ENCODE data around the gene NT5C1B.

The NT5C1B gene

GRCh38 chr2:18630941-18631340, 41.6 kb upstream of the NT5C1B start:
- ATAC-seq = no peak
- TF ChIP-seq TCF4 (CRISPR knock-in tag; IDR thresholded peaks at IDR 0.05; ENCODE audit: borderline replicate concordance) (no peak), TOX (CRISPR knock-in tag; IDR thresholded peaks at IDR 0.05; ENCODE audit: borderline replicate concordance) (no peak), GLIS3 (CRISPR knock-in tag; IDR thresholded peaks at IDR 0.05) (no peak), ZFP3 (CRISPR knock-in tag; IDR thresholded peaks at IDR 0.05) (no peak), RARB (CRISPR knock-in tag; IDR thresholded peaks at IDR 0.05) (no peak), OSR1 (CRISPR knock-in tag; IDR thresholded peaks at IDR 0.05) (no peak), ISL1 (CRISPR knock-in tag; IDR thresholded peaks at IDR 0.05) (no peak), ZFP30 (CRISPR knock-in tag; IDR thresholded peaks at IDR 0.05) (no peak), SNAI2 (CRISPR knock-in tag; IDR thresholded peaks at IDR 0.05) (no peak), ZNF70 (CRISPR knock-in tag; IDR thresholded peaks at IDR 0.05) (no peak), CSRNP3 (CRISPR knock-in tag; IDR thresholded peaks at IDR 0.05) (no peak), BACH2 (CRISPR knock-in tag; IDR thresholded peaks at IDR 0.05; ENCODE audit: borderline replicate concordance) (no peak), ARNTL (CRISPR knock-in tag; IDR thresholded peaks at IDR 0.05; ENCODE audit: borderline replicate concordance, low read depth) (no peak), ZNF565 (CRISPR knock-in tag; conservative IDR thresholded peaks at IDR 0.05; ENCODE audit: low read depth) (no peak), PPARA (CRISPR knock-in tag; IDR thresholded peaks at IDR 0.05; ENCODE audit: borderline replicate concordance) (no peak), ESRRG (CRISPR knock-in tag; IDR thresholded peaks at IDR 0.05) (no peak)
- TF ChIP-seq, protein P1, sequence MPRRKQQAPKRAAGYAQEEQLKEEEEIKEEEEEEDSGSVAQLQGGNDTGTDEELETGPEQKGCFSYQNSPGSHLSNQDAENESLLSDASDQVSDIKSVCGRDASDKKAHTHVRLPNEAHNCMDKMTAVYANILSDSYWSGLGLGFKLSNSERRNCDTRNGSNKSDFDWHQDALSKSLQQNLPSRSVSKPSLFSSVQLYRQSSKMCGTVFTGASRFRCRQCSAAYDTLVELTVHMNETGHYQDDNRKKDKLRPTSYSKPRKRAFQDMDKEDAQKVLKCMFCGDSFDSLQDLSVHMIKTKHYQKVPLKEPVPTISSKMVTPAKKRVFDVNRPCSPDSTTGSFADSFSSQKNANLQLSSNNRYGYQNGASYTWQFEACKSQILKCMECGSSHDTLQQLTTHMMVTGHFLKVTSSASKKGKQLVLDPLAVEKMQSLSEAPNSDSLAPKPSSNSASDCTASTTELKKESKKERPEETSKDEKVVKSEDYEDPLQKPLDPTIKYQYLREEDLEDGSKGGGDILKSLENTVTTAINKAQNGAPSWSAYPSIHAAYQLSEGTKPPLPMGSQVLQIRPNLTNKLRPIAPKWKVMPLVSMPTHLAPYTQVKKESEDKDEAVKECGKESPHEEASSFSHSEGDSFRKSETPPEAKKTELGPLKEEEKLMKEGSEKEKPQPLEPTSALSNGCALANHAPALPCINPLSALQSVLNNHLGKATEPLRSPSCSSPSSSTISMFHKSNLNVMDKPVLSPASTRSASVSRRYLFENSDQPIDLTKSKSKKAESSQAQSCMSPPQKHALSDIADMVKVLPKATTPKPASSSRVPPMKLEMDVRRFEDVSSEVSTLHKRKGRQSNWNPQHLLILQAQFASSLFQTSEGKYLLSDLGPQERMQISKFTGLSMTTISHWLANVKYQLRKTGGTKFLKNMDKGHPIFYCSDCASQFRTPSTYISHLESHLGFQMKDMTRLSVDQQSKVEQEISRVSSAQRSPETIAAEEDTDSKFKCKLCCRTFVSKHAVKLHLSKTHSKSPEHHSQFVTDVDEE (CRISPR knock-in tag; IDR thresholded peaks at IDR 0.05) = no peak
- TF ChIP-seq, protein P2, sequence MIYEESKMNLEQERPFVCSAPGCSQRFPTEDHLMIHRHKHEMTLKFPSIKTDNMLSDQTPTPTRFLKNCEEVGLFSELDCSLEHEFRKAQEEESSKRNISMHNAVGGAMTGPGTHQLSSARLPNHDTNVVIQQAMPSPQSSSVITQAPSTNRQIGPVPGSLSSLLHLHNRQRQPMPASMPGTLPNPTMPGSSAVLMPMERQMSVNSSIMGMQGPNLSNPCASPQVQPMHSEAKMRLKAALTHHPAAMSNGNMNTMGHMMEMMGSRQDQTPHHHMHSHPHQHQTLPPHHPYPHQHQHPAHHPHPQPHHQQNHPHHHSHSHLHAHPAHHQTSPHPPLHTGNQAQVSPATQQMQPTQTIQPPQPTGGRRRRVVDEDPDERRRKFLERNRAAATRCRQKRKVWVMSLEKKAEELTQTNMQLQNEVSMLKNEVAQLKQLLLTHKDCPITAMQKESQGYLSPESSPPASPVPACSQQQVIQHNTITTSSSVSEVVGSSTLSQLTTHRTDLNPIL (CRISPR knock-in tag; IDR thresholded peaks at IDR 0.05; ENCODE audit: low read depth) = no peak
- TF ChIP-seq, protein P3, sequence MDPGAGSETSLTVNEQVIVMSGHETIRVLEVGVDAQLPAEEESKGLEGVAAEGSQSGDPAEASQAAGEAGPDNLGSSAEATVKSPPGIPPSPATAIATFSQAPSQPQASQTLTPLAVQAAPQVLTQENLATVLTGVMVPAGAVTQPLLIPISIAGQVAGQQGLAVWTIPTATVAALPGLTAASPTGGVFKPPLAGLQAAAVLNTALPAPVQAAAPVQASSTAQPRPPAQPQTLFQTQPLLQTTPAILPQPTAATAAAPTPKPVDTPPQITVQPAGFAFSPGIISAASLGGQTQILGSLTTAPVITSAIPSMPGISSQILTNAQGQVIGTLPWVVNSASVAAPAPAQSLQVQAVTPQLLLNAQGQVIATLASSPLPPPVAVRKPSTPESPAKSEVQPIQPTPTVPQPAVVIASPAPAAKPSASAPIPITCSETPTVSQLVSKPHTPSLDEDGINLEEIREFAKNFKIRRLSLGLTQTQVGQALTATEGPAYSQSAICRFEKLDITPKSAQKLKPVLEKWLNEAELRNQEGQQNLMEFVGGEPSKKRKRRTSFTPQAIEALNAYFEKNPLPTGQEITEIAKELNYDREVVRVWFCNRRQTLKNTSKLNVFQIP (CRISPR knock-in tag; IDR thresholded peaks at IDR 0.05; ENCODE audit: borderline replicate concordance, low read depth) = no peak
- TF ChIP-seq, protein P4, sequence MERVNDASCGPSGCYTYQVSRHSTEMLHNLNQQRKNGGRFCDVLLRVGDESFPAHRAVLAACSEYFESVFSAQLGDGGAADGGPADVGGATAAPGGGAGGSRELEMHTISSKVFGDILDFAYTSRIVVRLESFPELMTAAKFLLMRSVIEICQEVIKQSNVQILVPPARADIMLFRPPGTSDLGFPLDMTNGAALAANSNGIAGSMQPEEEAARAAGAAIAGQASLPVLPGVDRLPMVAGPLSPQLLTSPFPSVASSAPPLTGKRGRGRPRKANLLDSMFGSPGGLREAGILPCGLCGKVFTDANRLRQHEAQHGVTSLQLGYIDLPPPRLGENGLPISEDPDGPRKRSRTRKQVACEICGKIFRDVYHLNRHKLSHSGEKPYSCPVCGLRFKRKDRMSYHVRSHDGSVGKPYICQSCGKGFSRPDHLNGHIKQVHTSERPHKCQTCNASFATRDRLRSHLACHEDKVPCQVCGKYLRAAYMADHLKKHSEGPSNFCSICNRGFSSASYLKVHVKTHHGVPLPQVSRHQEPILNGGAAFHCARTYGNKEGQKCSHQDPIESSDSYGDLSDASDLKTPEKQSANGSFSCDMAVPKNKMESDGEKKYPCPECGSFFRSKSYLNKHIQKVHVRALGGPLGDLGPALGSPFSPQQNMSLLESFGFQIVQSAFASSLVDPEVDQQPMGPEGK (CRISPR knock-in tag; IDR thresholded peaks at IDR 0.05; ENCODE audit: borderline replicate concordance) = no peak

- ATAC-seq = no peak; the same call in 1 of the 3 replicates
- TF ChIP-seq RARB (CRISPR knock-in tag; IDR thresholded peaks at IDR 0.05) (no peak), CSDC2 (CRISPR knock-in tag; IDR thresholded peaks at IDR 0.05) (no peak), ESRRG (CRISPR knock-in tag; IDR thresholded peaks at IDR 0.05) (no peak), ISL1 (CRISPR knock-in tag; IDR thresholded peaks at IDR 0.05) (no peak), ZFP3 (CRISPR knock-in tag; IDR thresholded peaks at IDR 0.05) (no peak), PPARA (CRISPR knock-in tag; IDR thresholded peaks at IDR 0.05; ENCODE audit: borderline replicate concordance) (no peak), BACH2 (CRISPR knock-in tag; IDR thresholded peaks at IDR 0.05; ENCODE audit: borderline replicate concordance) (no peak), TOX (CRISPR knock-in tag; IDR thresholded peaks at IDR 0.05; ENCODE audit: borderline replicate concordance) (no peak), ZNF565 (CRISPR knock-in tag; conservative IDR thresholded peaks at IDR 0.05; ENCODE audit: low read depth) (no peak), ARNTL (CRISPR knock-in tag; IDR thresholded peaks at IDR 0.05; ENCODE audit: borderline replicate concordance, low read depth) (no peak), ZNF8 (CRISPR knock-in tag; IDR thresholded peaks at IDR 0.05) (no peak), SNAI2 (CRISPR knock-in tag; IDR thresholded peaks at IDR 0.05) (no peak), ZC3H10 (CRISPR knock-in tag; IDR thresholded peaks at IDR 0.05) (no peak)
- TF ChIP-seq, protein P4 (CRISPR knock-in tag; IDR thresholded peaks at IDR 0.05; ENCODE audit: borderline replicate concordance) = no peak
- TF ChIP-seq, protein P2 (CRISPR knock-in tag; IDR thresholded peaks at IDR 0.05; ENCODE audit: low read depth) = no peak
Observed at GRCh38 chr2:18630541-18630940, 41.2 kb upstream of the NT5C1B start.

Measured in SK-N-SH treated with all-trans-retinoic acid at 6 μM for 48 hours (cell line).